ENCODE measurements around the gene ASCC1. TPM values are rescaled to one million over a fixed set of nuclear protein-coding genes. Genes with fewer than 3 reads are reported as not detected.
A peak's percentile ranks its signal among the peaks of the same experiment; 100 is the strongest.

The ASCC1 gene
- total and polyA plus RNA-seq, 2 of the 13 experiments (the other 11 are each of a cell fraction or from before 2014, with no cell fraction given) = 21.6 to 30.1 TPM

GRCh38 chr10:72252972-72253371 is 36.9 kb upstream of the ASCC1 start:
- Histone ChIP-seq H3K27me3 (ENCODE audit: control insufficient read depth in 1 of 2, insufficient read depth in 2 of 2, low read length in 2 of 2) (no peaks in the 10 kb centered on the region), H3K36me3 (replicated peaks in 1 of 2; ENCODE audit: control insufficient read depth in 1 of 2, insufficient read depth in 2 of 2, low read length in 2 of 2) (no peaks in the 10 kb centered on the region), H3K79me2 (ENCODE audit: insufficient read depth, low read length) (no peaks in the 10 kb centered on the region), H3K4me2 (ENCODE audit: low read depth, low read length) (no peak overlapping the region), H3K9me3 (ENCODE audit: low read length) (no peaks in the 10 kb centered on the region), H3K27ac (ENCODE audit: extremely low read length, insufficient read depth, low read length) (no peak overlapping the region), H3K4me1 (ENCODE audit: insufficient read depth, low read length) (peaks cover 94% of the 10 kb centered on the region), H4K20me1 (ENCODE audit: insufficient read depth, low read length) (no peaks in the 10 kb centered on the region), H3K4me3 (replicated peaks in 1 of 3; ENCODE audit: insufficient read depth in 1 of 3, low read depth in 2 of 3, low read length in 3 of 3) (no peak overlapping the region), H3K9ac (ENCODE audit: insufficient read depth, low read depth, low read length) (no peak overlapping the region), H2AFZ (ENCODE audit: low read length) (no peak overlapping the region)
- CTCF ChIA-PET (ENCODE audit: low intra/inter-chr PET ratio, low total read pairs) = no interaction called here
- ATAC-seq (no peak), FAIRE-seq (no peak), DNase-seq (ENCODE audit: low spot score) (no peak)
- in situ Hi-C loops (cut with HindIII; ENCODE audit: extremely low pct_ligation_motif_present, low pct_unique_long_range_greater_than_20kb) = no loop called here
- WGBS (ENCODE audit: low lambda C conversion rate) = 92% methylated on average over 3 of the region's 3 CpGs
- TF ChIP-seq ZMYM3 (CRISPR knock-in tag; IDR thresholded peaks at IDR 0.05) (peak; percentile 12; the same call in 1 of the 2 replicates), ZNF3 (CRISPR knock-in tag; IDR thresholded peaks at IDR 0.05) (peak; percentile 87; the same call in 1 of the 2 replicates), ZNF644 (CRISPR knock-in tag; IDR thresholded peaks at IDR 0.05; ENCODE audit: low read depth) (no peak)
- BruUV-seq (replicated peaks) = no TSS peak
- intact Hi-C loops (cut with micrococcal nuclease; ENCODE audit: unreplicated experiment) = no loop called here
- POLR2A ChIA-PET = interaction anchor here (0.6 to 5.3 kb wide), 3 partner anchors 19 to 23 kb away, joined by 5 to 45 read pairs (median 28); partner anchors contain the start of gene DDIT4

DNA sequence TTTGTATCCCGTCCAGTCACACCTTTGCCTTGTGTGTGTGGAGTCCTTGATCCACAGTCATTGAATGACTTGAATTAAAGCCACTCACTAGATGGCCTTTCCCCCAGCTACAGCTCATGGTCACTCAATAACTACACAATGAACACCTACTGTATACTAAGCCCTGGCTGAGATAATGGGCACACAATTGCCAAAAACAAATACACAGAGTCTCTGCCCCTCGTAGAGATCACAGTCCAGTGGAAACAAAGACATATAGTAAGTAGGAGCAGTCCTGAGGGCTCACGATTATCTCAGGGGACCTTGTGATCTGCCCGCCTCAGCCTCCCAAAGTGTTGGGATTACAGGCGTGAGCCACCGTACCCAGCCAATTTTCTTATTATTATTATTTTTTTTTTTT is 35.6 kb upstream of the ASCC1 start:
- Histone ChIP-seq H3K9me3 (ENCODE audit: low read length) (no peaks in the 10 kb centered on the region), H3K27ac (ENCODE audit: extremely low read length, insufficient read depth, low read length) (peak overlapping the region; percentile 57), H2AFZ (ENCODE audit: low read length) (no peak overlapping the region), H3K4me3 (replicated peaks in 1 of 3; ENCODE audit: insufficient read depth in 1 of 3, low read depth in 2 of 3, low read length in 3 of 3) (no peak overlapping the region), H3K4me1 (ENCODE audit: insufficient read depth, low read length) (peaks cover 96% of the 10 kb centered on the region), H3K4me2 (ENCODE audit: low read depth, low read length) (peak overlapping the region; percentile 32; the same call in 1 of the 2 replicates), H3K36me3 (replicated peaks in 1 of 2; ENCODE audit: control insufficient read depth in 1 of 2, insufficient read depth in 2 of 2, low read length in 2 of 2) (no peaks in the 10 kb centered on the region), H4K20me1 (ENCODE audit: insufficient read depth, low read length) (no peaks in the 10 kb centered on the region), H3K9ac (ENCODE audit: insufficient read depth, low read depth, low read length) (0 out of 2 replicates have a peak overlapping the region, but pooled peaks have one; percentile 29), H3K79me2 (ENCODE audit: insufficient read depth, low read length) (no peaks in the 10 kb centered on the region), H3K27me3 (ENCODE audit: control insufficient read depth in 1 of 2, insufficient read depth in 2 of 2, low read length in 2 of 2) (no peaks in the 10 kb centered on the region)
- 17% methylated on average over 6 of the region's 6 CpGs for WGBS (ENCODE audit: low lambda C conversion rate)
- FAIRE-seq (no peak), ATAC-seq (peak; percentile 26; the same call in 2 of the 3 replicates), DNase-seq (ENCODE audit: low spot score) (peak; percentile 85)
- intact Hi-C loops (cut with micrococcal nuclease; ENCODE audit: unreplicated experiment) = no loop called here
- no TSS peak for BruUV-seq (replicated peaks)
- CTCF ChIA-PET (ENCODE audit: low intra/inter-chr PET ratio, low total read pairs) = no interaction called here
- in situ Hi-C loops (cut with HindIII; ENCODE audit: extremely low pct_ligation_motif_present, low pct_unique_long_range_greater_than_20kb) = no loop called here
- POLR2A ChIA-PET = interaction anchor here (1.1 to 5.3 kb wide), 4 partner anchors 9 to 69 kb away, joined by 5 to 45 read pairs (median 18); partner anchors contain the start of gene DDIT4
- no peak for TF ChIP-seq DNMT1 (CRISPR knock-in tag; IDR thresholded peaks at IDR 0.05)
- TF ChIP-seq ETV5 (CRISPR knock-in tag; IDR thresholded peaks at IDR 0.05; ENCODE audit: borderline replicate concordance) = peak; percentile 28; the same call in 1 of the 2 replicates
- no peak for TF ChIP-seq ZBTB39 (CRISPR knock-in tag; IDR thresholded peaks at IDR 0.05)
- TF ChIP-seq, protein P1, sequence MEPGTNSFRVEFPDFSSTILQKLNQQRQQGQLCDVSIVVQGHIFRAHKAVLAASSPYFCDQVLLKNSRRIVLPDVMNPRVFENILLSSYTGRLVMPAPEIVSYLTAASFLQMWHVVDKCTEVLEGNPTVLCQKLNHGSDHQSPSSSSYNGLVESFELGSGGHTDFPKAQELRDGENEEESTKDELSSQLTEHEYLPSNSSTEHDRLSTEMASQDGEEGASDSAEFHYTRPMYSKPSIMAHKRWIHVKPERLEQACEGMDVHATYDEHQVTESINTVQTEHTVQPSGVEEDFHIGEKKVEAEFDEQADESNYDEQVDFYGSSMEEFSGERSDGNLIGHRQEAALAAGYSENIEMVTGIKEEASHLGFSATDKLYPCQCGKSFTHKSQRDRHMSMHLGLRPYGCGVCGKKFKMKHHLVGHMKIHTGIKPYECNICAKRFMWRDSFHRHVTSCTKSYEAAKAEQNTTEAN (CRISPR knock-in tag; conservative IDR thresholded peaks at IDR 0.05) = no peak
- TF ChIP-seq, protein P2, sequence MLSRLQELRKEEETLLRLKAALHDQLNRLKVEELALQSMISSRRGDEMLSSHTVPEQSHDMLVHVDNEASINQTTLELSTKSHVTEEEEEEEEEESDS (CRISPR knock-in tag; IDR thresholded peaks at IDR 0.05; ENCODE audit: borderline replicate concordance) = no peak
- TF ChIP-seq TAF1 (CRISPR knock-in tag; IDR thresholded peaks at IDR 0.05) = no peak
- no peak for TF ChIP-seq MYNN (CRISPR knock-in tag; IDR thresholded peaks at IDR 0.05; ENCODE audit: low read depth)
- no peak for TF ChIP-seq ZNF580 (CRISPR knock-in tag; IDR thresholded peaks at IDR 0.05; ENCODE audit: borderline replicate concordance, low read depth)
- TF ChIP-seq, protein P3, sequence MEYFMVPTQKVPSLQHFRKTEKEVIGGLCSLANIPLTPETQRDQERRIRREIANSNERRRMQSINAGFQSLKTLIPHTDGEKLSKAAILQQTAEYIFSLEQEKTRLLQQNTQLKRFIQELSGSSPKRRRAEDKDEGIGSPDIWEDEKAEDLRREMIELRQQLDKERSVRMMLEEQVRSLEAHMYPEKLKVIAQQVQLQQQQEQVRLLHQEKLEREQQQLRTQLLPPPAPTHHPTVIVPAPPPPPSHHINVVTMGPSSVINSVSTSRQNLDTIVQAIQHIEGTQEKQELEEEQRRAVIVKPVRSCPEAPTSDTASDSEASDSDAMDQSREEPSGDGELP (IDR thresholded peaks at IDR 0.05; ENCODE audit: borderline replicate concordance, low read depth) = no peak
- no peak for TF ChIP-seq GTF2F1 (IDR thresholded peaks at IDR 0.05; ENCODE audit: low read length)
- peak in 1 of 2 experiments; percentile 48; a peak in 1 of 4 replicates for TF ChIP-seq KLF16 (CRISPR knock-in tag; IDR thresholded peaks at IDR 0.05)

Measured in HepG2 (cell line).